HepG2 (cell line): ENCODE results near the gene MYH9. TPM values are rescaled to one million over a fixed set of nuclear protein-coding genes. Genes with fewer than 3 reads are reported as not detected.
A peak's percentile ranks its signal among the peaks of the same experiment; 100 is the strongest.

ENCODE experiments used
- CBX2 ChIP-seq, 2 experiments: fragments of 200-600 bp in 1 of 2; sonication (generic); formaldehyde crosslinking in 1 of 2; IDR thresholded peaks; 2 replicates each; pipeline versions ENCODE4 v1.7.0 to v1.8.1; 2018 to 2022; ENCODE audit warnings: low read depth in 2 of 2, low read length in 1 of 2, mild to moderate bottlenecking in 1 of 2, missing genetic modification reagents in 1 of 2
- FOXK1 ChIP-seq: sonication (generic); formaldehyde crosslinking; IDR thresholded peaks from 2 replicates; pipeline ENCODE4 v1.4.0; 2020; ENCODE audit warnings: low read depth, missing genetic modification reagents, borderline replicate concordance
- GMEB2 ChIP-seq: IDR thresholded peaks from 2 replicates; pipeline ENCODE4 v1.6.1; 2016; ENCODE audit warnings: missing biosample characterization, missing genetic modification reagents, low read depth
- MAZ ChIP-seq, 2 experiments: sonication (generic) in 1 of 2; formaldehyde crosslinking in 1 of 2; IDR thresholded peaks; 2 replicates each; pipeline versions ENCODE4 v1.5.0 to v1.6.1; 2012 to 2020; ENCODE audit warnings: low read depth in 2 of 2, mild to moderate bottlenecking in 2 of 2, borderline replicate concordance in 1 of 2, improper control_type of control experiment in 1 of 2, low read length in 1 of 2, missing genetic modification reagents in 1 of 2, moderate library complexity in 1 of 2
- POGZ ChIP-seq: sonication (generic); formaldehyde crosslinking; IDR thresholded peaks from 2 replicates; pipeline ENCODE4 v1.4.0; 2020; ENCODE audit warnings: mild to moderate bottlenecking, missing genetic modification reagents
- POLR2A ChIP-seq, 2 experiments: IDR thresholded peaks; 2 replicates each; pipeline ENCODE4 v1.6.1; 2011; ENCODE audit warnings: low read depth in 2 of 2, low read length in 2 of 2, mild to moderate bottlenecking in 1 of 2, moderate library complexity in 1 of 2; ENCODE audit not compliant: insufficient read depth in 1 of 2
- ZC3H13 ChIP-seq: sonication (generic); formaldehyde crosslinking; IDR thresholded peaks from 2 replicates; pipeline ENCODE4 v1.8.1; 2023; ENCODE audit warnings: mild to moderate bottlenecking, missing genetic modification reagents, moderate library complexity
- ZFX ChIP-seq: sonication (generic); formaldehyde crosslinking; IDR thresholded peaks from 2 replicates; pipeline ENCODE4 v1.4.0; 2020; ENCODE audit warnings: mild to moderate bottlenecking, low read depth, missing genetic modification reagents, moderate library complexity
- ZNF10 ChIP-seq: sonication (generic); formaldehyde crosslinking; IDR thresholded peaks from 2 replicates; pipeline ENCODE4 v1.4.0; 2020; ENCODE audit warnings: mild to moderate bottlenecking, low read depth, missing genetic modification reagents, borderline replicate concordance
- ZNF547 ChIP-seq: sonication (generic); formaldehyde crosslinking; IDR thresholded peaks from 2 replicates; pipeline ENCODE4 v1.5.1; 2020; ENCODE audit warnings: mild to moderate bottlenecking, missing genetic modification reagents
- ZNF747 ChIP-seq: sonication (generic); formaldehyde crosslinking; IDR thresholded peaks from 2 replicates; pipeline ENCODE4 v1.8.1; 2023; ENCODE audit warnings: missing genetic modification reagents, mild to moderate bottlenecking, borderline replicate concordance
- polyA plus RNA-seq, 8 experiments: library from polyadenylated mRNA; depleted of rRNA in 3 of 8; stranded (reverse) in 7 of 8; unstranded in 1 of 8; fragments of >200 nt; fragmentation: Illumina TruSeq in 4 of 8; extraction: Trizol in 4 of 8; gene quantifications; 2 replicates each; pipeline versions ENCODE4 v1.2.1 to v1.2.3, GENCODE V29; 2011 to 2016; ENCODE audit warnings: low read depth in 4 of 8, missing spikeins in 1 of 8, mixed read lengths in 1 of 8; ENCODE audit not compliant: insufficient read depth in 1 of 8
- total RNA-seq, 5 experiments: library from RNA; depleted of rRNA; stranded (reverse); fragments of >200 nt; fragmentation: Illumina TruSeq; extraction: Trizol; gene quantifications; 2 replicates each; pipeline ENCODE4 v1.2.3, GENCODE V29; 2016; ENCODE audit warnings: low read depth in 1 of 5
- TF ChIP-seq, protein P1 (sequence below): sonication (generic); formaldehyde crosslinking; IDR thresholded peaks from 2 replicates; pipeline ENCODE4 v1.5.0; 2020; ENCODE audit warnings: mild to moderate bottlenecking, missing genetic modification reagents, borderline replicate concordance
- TF ChIP-seq, protein P2 (sequence below): sonication (generic); formaldehyde crosslinking; IDR thresholded peaks from 2 replicates; pipeline ENCODE4 v1.5.0; 2020; ENCODE audit warnings: missing genetic modification reagents
- TF ChIP-seq, protein P3 (sequence below): sonication (generic); formaldehyde crosslinking; IDR thresholded peaks from 2 replicates; pipeline ENCODE4 v1.5.0; 2020; ENCODE audit warnings: mild to moderate bottlenecking, missing genetic modification reagents
- TF ChIP-seq, protein P4 (sequence below): sonication (generic); formaldehyde crosslinking; IDR thresholded peaks from 2 replicates; pipeline ENCODE4 v1.5.0; 2020; ENCODE audit warnings: missing genetic modification reagents

MYH9 gene
- total and polyA plus RNA-seq, 2 of the 13 experiments (the other 11 are each of a cell fraction or from before 2014, with no cell fraction given), result 50.7 to 98.5 TPM

DNA sequence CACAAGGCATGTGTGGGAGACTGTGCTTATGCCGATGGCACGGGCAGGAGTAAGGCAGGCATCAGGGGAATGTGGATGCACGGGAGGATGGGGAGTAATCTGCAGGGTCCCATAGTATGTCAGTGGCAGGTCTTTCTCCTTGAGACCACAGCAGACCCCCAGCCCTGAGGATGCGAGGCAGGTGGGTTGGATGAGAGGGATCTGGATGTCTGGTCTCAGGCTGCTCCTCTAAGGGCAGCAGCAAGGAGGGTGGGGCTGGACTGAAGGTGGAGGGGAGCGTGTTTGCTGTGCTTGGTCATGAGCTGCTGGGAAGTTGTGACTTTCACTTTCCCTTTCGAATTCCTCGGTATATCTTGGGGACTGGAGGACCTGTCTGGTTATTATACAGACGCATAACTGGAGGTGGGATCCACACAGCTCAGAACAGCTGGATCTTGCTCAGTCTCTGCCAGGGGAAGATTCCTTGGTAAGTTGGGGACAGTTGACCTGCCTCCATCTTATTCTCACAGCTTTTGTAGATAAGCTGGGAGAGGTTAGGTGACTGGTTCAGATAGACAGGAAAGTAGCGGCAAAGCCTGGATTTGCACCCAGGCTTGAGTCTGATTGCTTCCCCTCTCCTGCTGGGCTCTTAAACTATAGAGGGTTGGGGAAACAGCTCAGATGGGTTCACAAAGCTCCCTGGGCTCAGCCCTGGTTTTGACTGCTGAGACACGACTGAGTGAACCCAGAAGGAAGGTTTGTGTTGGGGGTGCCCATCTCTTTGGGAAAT, 134.8 kb downstream of the MYH9 start, which contains the start of gene APOL1 (continued):
- TF ChIP-seq, protein P1, sequence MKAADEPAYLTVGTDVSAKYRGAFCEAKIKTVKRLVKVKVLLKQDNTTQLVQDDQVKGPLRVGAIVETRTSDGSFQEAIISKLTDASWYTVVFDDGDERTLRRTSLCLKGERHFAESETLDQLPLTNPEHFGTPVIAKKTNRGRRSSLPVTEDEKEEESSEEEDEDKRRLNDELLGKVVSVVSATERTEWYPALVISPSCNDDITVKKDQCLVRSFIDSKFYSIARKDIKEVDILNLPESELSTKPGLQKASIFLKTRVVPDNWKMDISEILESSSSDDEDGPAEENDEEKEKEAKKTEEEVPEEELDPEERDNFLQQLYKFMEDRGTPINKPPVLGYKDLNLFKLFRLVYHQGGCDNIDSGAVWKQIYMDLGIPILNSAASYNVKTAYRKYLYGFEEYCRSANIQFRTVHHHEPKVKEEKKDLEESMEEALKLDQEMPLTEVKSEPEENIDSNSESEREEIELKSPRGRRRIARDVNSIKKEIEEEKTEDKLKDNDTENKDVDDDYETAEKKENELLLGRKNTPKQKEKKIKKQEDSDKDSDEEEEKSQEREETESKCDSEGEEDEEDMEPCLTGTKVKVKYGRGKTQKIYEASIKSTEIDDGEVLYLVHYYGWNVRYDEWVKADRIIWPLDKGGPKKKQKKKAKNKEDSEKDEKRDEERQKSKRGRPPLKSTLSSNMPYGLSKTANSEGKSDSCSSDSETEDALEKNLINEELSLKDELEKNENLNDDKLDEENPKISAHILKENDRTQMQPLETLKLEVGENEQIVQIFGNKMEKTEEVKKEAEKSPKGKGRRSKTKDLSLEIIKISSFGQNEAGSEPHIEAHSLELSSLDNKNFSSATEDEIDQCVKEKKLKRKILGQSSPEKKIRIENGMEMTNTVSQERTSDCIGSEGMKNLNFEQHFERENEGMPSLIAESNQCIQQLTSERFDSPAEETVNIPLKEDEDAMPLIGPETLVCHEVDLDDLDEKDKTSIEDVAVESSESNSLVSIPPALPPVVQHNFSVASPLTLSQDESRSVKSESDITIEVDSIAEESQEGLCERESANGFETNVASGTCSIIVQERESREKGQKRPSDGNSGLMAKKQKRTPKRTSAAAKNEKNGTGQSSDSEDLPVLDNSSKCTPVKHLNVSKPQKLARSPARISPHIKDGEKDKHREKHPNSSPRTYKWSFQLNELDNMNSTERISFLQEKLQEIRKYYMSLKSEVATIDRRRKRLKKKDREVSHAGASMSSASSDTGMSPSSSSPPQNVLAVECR, result no peak; the same call in 1 of the 2 replicates
- TF ChIP-seq ZNF10 (CRISPR knock-in tag) (no peak), MAZ (IDR thresholded peaks at IDR 0.05; ENCODE audit: borderline replicate concordance, low read depth, low read length) (no peak), MAZ (CRISPR knock-in tag; IDR thresholded peaks at IDR 0.05; ENCODE audit: low read depth) (0 out of 2 replicates have a peak, but pooled peaks have one; percentile 44), ZFX (CRISPR knock-in tag) (peak; percentile 22; the same call in 1 of the 2 replicates), GMEB2 (CRISPR knock-in tag) (no peak), POGZ (no peak), ZC3H13 (no peak), FOXK1 (CRISPR knock-in tag) (no peak; the same call in 1 of the 2 replicates), POLR2A (IDR thresholded peaks at IDR 0.05; ENCODE audit: insufficient read depth in 1 of 2, low read depth in 2 of 2, low read length in 2 of 2) (peak; percentile 23 to 64; a peak in 2 of 4 replicates), CBX2 (IDR thresholded peaks at IDR 0.05; ENCODE audit: low read depth, low read length) (no peak), CBX2 (CRISPR knock-in tag; IDR thresholded peaks at IDR 0.05; ENCODE audit: low read depth) (no peak), ZNF747 (CRISPR knock-in tag) (no peak), ZNF547 (no peak)
- TF ChIP-seq, protein P2, sequence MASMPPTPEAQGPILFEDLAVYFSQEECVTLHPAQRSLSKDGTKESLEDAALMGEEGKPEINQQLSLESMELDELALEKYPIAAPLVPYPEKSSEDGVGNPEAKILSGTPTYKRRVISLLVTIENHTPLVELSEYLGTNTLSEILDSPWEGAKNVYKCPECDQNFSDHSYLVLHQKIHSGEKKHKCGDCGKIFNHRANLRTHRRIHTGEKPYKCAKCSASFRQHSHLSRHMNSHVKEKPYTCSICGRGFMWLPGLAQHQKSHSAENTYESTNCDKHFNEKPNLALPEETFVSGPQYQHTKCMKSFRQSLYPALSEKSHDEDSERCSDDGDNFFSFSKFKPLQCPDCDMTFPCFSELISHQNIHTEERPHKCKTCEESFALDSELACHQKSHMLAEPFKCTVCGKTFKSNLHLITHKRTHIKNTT (CRISPR knock-in tag), result no peak
- TF ChIP-seq, protein P3, sequence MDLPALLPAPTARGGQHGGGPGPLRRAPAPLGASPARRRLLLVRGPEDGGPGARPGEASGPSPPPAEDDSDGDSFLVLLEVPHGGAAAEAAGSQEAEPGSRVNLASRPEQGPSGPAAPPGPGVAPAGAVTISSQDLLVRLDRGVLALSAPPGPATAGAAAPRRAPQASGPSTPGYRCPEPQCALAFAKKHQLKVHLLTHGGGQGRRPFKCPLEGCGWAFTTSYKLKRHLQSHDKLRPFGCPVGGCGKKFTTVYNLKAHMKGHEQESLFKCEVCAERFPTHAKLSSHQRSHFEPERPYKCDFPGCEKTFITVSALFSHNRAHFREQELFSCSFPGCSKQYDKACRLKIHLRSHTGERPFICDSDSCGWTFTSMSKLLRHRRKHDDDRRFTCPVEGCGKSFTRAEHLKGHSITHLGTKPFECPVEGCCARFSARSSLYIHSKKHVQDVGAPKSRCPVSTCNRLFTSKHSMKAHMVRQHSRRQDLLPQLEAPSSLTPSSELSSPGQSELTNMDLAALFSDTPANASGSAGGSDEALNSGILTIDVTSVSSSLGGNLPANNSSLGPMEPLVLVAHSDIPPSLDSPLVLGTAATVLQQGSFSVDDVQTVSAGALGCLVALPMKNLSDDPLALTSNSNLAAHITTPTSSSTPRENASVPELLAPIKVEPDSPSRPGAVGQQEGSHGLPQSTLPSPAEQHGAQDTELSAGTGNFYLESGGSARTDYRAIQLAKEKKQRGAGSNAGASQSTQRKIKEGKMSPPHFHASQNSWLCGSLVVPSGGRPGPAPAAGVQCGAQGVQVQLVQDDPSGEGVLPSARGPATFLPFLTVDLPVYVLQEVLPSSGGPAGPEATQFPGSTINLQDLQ (CRISPR knock-in tag), result no peak
- TF ChIP-seq, protein P4, sequence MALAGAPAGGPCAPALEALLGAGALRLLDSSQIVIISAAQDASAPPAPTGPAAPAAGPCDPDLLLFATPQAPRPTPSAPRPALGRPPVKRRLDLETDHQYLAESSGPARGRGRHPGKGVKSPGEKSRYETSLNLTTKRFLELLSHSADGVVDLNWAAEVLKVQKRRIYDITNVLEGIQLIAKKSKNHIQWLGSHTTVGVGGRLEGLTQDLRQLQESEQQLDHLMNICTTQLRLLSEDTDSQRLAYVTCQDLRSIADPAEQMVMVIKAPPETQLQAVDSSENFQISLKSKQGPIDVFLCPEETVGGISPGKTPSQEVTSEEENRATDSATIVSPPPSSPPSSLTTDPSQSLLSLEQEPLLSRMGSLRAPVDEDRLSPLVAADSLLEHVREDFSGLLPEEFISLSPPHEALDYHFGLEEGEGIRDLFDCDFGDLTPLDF (CRISPR knock-in tag), result no peak
